ENCODE measurements around the gene MYPN.

MYPN gene

DNA sequence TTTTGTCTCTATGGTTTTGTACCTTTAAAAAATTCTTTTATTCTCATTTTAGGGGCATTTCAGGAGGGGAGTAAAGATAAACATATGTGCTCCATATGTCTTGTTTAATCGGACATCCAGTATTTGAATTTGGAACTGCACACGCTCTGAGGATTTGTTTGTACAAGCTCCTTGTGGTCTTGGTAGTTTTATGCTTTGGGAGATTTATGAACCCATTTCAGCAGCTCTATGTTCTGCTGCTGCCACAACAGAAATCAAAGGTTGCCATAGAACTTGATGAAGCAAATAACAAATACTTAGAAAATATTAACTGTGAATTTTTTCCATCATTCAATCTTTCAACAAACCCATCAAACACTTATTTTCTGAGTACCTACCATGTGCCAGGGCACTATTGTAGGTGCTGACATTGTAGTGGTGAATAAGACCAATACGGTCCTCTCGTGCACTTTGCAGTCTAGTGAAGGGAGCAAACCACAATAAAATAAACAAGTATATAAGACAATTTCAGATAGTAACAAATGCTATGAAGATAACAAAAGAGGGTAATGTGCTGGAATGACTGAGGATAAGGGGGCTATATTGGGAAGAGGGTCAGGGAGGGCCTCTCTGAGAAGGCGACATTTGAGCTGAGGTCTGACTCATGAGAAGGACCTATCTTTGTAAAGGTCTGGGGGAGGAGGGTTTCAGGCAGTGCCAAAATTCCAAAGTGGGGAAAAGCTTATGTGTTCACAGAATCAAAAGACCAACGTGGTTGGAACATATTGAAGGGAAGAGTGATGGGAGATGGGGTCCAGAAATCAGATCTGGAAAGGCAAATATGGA lies 30.4 kb downstream of the MYPN start:
- H3K4me3 ChIP-seq (ENCODE audit: low read depth, low read length), result no peak overlapping the region
- TF ChIP-seq, protein P1, sequence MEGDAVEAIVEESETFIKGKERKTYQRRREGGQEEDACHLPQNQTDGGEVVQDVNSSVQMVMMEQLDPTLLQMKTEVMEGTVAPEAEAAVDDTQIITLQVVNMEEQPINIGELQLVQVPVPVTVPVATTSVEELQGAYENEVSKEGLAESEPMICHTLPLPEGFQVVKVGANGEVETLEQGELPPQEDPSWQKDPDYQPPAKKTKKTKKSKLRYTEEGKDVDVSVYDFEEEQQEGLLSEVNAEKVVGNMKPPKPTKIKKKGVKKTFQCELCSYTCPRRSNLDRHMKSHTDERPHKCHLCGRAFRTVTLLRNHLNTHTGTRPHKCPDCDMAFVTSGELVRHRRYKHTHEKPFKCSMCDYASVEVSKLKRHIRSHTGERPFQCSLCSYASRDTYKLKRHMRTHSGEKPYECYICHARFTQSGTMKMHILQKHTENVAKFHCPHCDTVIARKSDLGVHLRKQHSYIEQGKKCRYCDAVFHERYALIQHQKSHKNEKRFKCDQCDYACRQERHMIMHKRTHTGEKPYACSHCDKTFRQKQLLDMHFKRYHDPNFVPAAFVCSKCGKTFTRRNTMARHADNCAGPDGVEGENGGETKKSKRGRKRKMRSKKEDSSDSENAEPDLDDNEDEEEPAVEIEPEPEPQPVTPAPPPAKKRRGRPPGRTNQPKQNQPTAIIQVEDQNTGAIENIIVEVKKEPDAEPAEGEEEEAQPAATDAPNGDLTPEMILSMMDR (IDR thresholded peaks at IDR 0.05; ENCODE audit: borderline replicate concordance, insufficient read depth, low read depth, low read length), result no peak

- TF ChIP-seq, protein P1 (IDR thresholded peaks at IDR 0.05; ENCODE audit: borderline replicate concordance, insufficient read depth, low read depth, low read length), result no peak
Measured at GRCh38 chr10:68142761-68143160, 33.5 kb downstream of the MYPN start.

GRCh38 chr10:68144709-68145108 lies 35.4 kb downstream of the MYPN start:
- TF ChIP-seq, protein P1 (IDR thresholded peaks at IDR 0.05; ENCODE audit: borderline replicate concordance, insufficient read depth, low read depth, low read length), result no peak
- H3K4me3 ChIP-seq (ENCODE audit: low read depth, low read length), result no peak overlapping the region

More at GRCh38 chr10:68142761-68143160, 33.5 kb downstream of the MYPN start:
- H3K4me3 ChIP-seq (ENCODE audit: low read depth, low read length), result no peak overlapping the region

DNA sequence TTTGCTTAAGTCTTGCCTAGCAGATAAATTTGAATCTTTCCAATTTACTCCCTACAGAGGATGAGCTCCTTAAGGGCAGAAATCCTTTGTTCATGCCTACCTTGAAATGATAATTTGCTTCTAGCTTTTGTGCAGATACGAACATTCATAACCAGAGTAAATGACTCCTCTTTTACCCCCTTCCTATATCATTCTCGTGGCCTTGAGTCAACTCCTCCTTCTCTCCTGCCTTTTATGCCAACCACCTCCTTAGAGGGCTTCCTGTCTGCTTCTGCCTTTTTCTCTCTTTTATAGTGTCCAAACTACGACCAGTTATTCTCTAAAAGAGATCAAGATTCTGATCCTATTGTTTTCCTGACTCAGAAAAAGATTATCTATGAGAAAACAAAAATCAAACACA lies 36.4 kb downstream of the MYPN start:
- no peak overlapping the region for H3K4me3 ChIP-seq (ENCODE audit: low read depth, low read length)
- TF ChIP-seq, protein P1 (IDR thresholded peaks at IDR 0.05; ENCODE audit: borderline replicate concordance, insufficient read depth, low read depth, low read length), result no peak

DNA sequence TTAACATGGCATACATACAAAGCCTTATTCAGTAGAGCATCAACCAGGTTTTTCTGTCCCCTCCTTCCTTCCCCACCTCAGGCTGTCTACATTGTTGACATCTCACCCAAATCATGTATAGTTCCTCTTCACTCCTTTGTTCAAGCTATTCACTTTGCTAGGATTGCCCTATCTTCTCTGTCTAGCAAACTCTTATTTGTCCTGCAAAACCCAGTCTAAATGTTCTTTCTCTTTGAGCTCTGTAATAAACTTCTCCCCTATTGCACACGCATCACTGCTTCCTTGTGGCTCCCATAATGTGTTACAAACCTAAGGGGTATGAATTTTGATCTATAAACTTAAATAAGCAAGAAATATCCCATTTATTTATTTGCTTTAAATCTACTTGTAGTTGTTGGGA lies 36.8 kb downstream of the MYPN start:
- TF ChIP-seq, protein P1 (IDR thresholded peaks at IDR 0.05; ENCODE audit: borderline replicate concordance, insufficient read depth, low read depth, low read length), result no peak
- no peak overlapping the region for H3K4me3 ChIP-seq (ENCODE audit: low read depth, low read length)

DNA sequence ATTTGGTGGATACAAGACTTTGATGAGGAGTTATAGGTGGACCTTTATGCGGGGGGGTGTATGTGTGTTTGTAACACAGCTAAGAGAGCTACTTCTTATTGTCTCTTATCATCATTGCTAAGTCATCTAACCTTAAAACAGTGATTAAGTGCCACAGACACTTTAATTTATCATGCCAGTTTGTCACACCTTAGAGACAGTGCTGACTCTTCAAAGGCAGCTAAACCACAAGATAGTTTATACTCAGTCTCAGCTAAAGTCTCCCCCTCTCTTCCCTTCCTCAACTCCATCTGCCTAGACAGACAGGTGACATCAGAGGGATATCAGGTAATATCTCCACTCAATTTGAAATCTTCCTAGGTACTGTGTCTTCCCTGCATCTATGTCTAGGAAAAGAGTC lies 42.2 kb downstream of the MYPN start:
- TF ChIP-seq, protein P1 (IDR thresholded peaks at IDR 0.05; ENCODE audit: borderline replicate concordance, insufficient read depth, low read depth, low read length), result no peak

More for the DNA sequence above, 42.2 kb downstream of the MYPN start:
- H3K4me3 ChIP-seq (ENCODE audit: low read depth, low read length), result no peak overlapping the region
